H1 (cell line): ENCODE results near the gene ADSS2. TPM values are rescaled to one million over a fixed set of nuclear protein-coding genes. Genes with fewer than 3 reads are reported as not detected.

Source experiments
- CTCF ChIA-PET: fragments of 300-600 bp; sonication (Branson Sonifier 250); formaldehyde crosslinking; loops from one replicate; lab custom pipeline; 2021; ENCODE audit not compliant: partially characterized antibody; lab: Charles Lee
- POLR2A ChIA-PET: fragments of 300-600 bp; sonication (Branson Sonifier 250); formaldehyde crosslinking; loops from one replicate; lab custom pipeline; 2021; ENCODE audit warnings: inconsistent platforms; ENCODE audit not compliant: partially characterized antibody; lab: Charles Lee
- DNase-seq, 2 experiments: peaks; one replicate each; pipeline versions ENCODE4 v3.0.0 to v3.0.0-alpha.2; 2010 to 2022; ENCODE audit warnings: low spot score in 2 of 2, low read depth in 1 of 2, mixed read lengths in 1 of 2
- FAIRE-seq: peaks from 2 replicates; lab custom pipeline; 2011; peaks lifted over from hg19 to GRCh38; lab: Jason Lieb, UNC
- H2AFZ ChIP-seq: 2 replicates; pipeline ENCODE4 v1.8.1; 2012; ENCODE audit warnings: low read length, inconsistent platforms
- H2AK5ac ChIP-seq: 2 replicates; pipeline ENCODE4 v1.6.1; 2013; ENCODE audit warnings: low read depth, low read length
- H2BK120ac ChIP-seq: replicated peaks from 2 replicates; pipeline ENCODE3; 2013; ENCODE audit warnings: low read depth, low read length, inconsistent platforms
- H2BK12ac ChIP-seq: 2 replicates; pipeline ENCODE4 v1.6.1; 2013; ENCODE audit warnings: low read depth, low read length
- H2BK15ac ChIP-seq: 2 replicates; pipeline ENCODE4 v1.6.1; 2013; ENCODE audit warnings: low read length
- H2BK20ac ChIP-seq: 2 replicates; pipeline ENCODE4 v1.6.1; 2013; ENCODE audit warnings: low read length
- H2BK5ac ChIP-seq: 2 replicates; pipeline ENCODE4 v1.6.1; 2013; ENCODE audit warnings: low read depth, low read length
- H3K14ac ChIP-seq: 2 replicates; pipeline ENCODE4 v1.6.1; 2013; ENCODE audit warnings: inconsistent platforms; ENCODE audit not compliant: insufficient read length
- H3K18ac ChIP-seq: 2 replicates; pipeline ENCODE4 v1.6.1; 2013; ENCODE audit warnings: low read length; ENCODE audit errors: extremely low read depth
- H3K23ac ChIP-seq: 2 replicates; pipeline ENCODE4 v1.6.1; 2013; ENCODE audit warnings: inconsistent platforms; ENCODE audit not compliant: insufficient read length
- H3K23me2 ChIP-seq: 2 replicates; pipeline ENCODE4 v1.6.1; 2013; ENCODE audit warnings: low read depth, low read length
- H3K27ac ChIP-seq: 2 replicates; pipeline ENCODE4 v1.6.1; 2011; ENCODE audit warnings: low read depth, low read length, inconsistent platforms
- H3K27me3 ChIP-seq, 4 experiments: replicated peaks in 1 of 4; 1 replicate in 1 of 4; 2 replicates in 3 of 4; pipeline versions ENCODE4 v1.6.1 to v1.8.1; 2011 to 2013; ENCODE audit warnings: low read length in 3 of 4, mild to moderate bottlenecking in 3 of 4, inconsistent platforms in 2 of 4, mixed read lengths in 2 of 4, moderate library complexity in 1 of 4; ENCODE audit not compliant: control insufficient read depth in 3 of 4, insufficient read depth in 3 of 4; ENCODE audit errors: extremely low read depth in 1 of 4
- H3K36me3 ChIP-seq, 4 experiments: 2 replicates each; pipeline versions ENCODE4 v1.6.1 to v1.8.1; 2011 to 2013; ENCODE audit warnings: mild to moderate bottlenecking in 4 of 4, low read length in 3 of 4, moderate library complexity in 2 of 4, control low read depth in 1 of 4, inconsistent platforms in 1 of 4; ENCODE audit not compliant: insufficient read depth in 4 of 4, control insufficient read depth in 2 of 4
- H3K4ac ChIP-seq: replicated peaks from 2 replicates; pipeline ENCODE3; 2013; ENCODE audit warnings: low read length, low read depth, mixed read lengths, inconsistent platforms; ENCODE audit not compliant: insufficient read length
- H3K4me1 ChIP-seq, 4 experiments: replicated peaks in 1 of 4; 1 replicate in 1 of 4; 2 replicates in 3 of 4; pipeline versions ENCODE4 v1.6.1 to v1.8.1; 2011 to 2013; ENCODE audit warnings: low read length in 3 of 4, inconsistent platforms in 2 of 4, mixed read lengths in 1 of 4; ENCODE audit not compliant: insufficient read depth in 4 of 4, control insufficient read depth in 3 of 4
- H3K4me2 ChIP-seq, 2 experiments: 2 replicates each; pipeline versions ENCODE4 v1.6.1 to v1.8.1; 2011 to 2013; ENCODE audit warnings: low read depth in 2 of 2, low read length in 2 of 2, control low read depth in 1 of 2, inconsistent platforms in 1 of 2, mild to moderate bottlenecking in 1 of 2; ENCODE audit not compliant: insufficient read depth in 1 of 2
- H3K4me3 ChIP-seq, 4 experiments: fragments of 200-600, 300-600 bp in 1 of 4; sonication (generic), shearing (Covaris generic), sonication (Bioruptor Twin) in 1 of 4; 2 replicates each; pipeline versions ENCODE4 v1.5.1 to v1.8.1; 2011 to 2016; ENCODE audit warnings: low read length in 4 of 4, low read depth in 3 of 4, control low read depth in 2 of 4, inconsistent platforms in 2 of 4, mild to moderate bottlenecking in 2 of 4, mixed read lengths in 1 of 4, moderate library complexity in 1 of 4; ENCODE audit not compliant: insufficient read depth in 2 of 4; ENCODE audit errors: extremely low read depth in 1 of 4
- H3K56ac ChIP-seq: replicated peaks from 2 replicates; pipeline ENCODE3; 2013; ENCODE audit warnings: low read depth, mild to moderate bottlenecking, mixed read lengths, low read length, inconsistent platforms; ENCODE audit not compliant: insufficient read length
- H3K79me1 ChIP-seq: 2 replicates; pipeline ENCODE4 v1.6.1; 2013; ENCODE audit warnings: low read depth, low read length, control low read depth
- H3K79me2 ChIP-seq, 2 experiments: 2 replicates each; pipeline versions ENCODE4 v1.6.1 to v1.8.1; 2012 to 2013; ENCODE audit warnings: low read length in 2 of 2, mild to moderate bottlenecking in 2 of 2, inconsistent platforms in 1 of 2; ENCODE audit not compliant: insufficient read depth in 2 of 2, control insufficient read depth in 1 of 2
- H3K9ac ChIP-seq, 4 experiments: replicated peaks in 1 of 4; 1 replicate in 1 of 4; 2 replicates in 3 of 4; pipeline versions ENCODE4 v1.6.1 to v1.8.1; 2011 to 2013; ENCODE audit warnings: low read depth in 3 of 4, low read length in 3 of 4, control low read depth in 2 of 4, mild to moderate bottlenecking in 2 of 4, moderate library complexity in 2 of 4, inconsistent platforms in 1 of 4; ENCODE audit errors: extremely low read depth in 1 of 4
- H3K9me3 ChIP-seq, 2 experiments: 2 replicates each; pipeline versions ENCODE4 v1.6.1 to v1.8.1; 2012 to 2013; ENCODE audit warnings: mild to moderate bottlenecking in 2 of 2, moderate library complexity in 2 of 2, control low read depth in 1 of 2, inconsistent platforms in 1 of 2, low read depth in 1 of 2, low read length in 1 of 2, mixed read lengths in 1 of 2; ENCODE audit not compliant: insufficient read depth in 2 of 2
- H4K20me1 ChIP-seq, 2 experiments: replicated peaks in 1 of 2; 2 replicates each; pipeline versions ENCODE3 to v1.8.1; 2011 to 2013; ENCODE audit warnings: inconsistent platforms in 2 of 2, low read length in 2 of 2, mild to moderate bottlenecking in 1 of 2; ENCODE audit not compliant: insufficient read depth in 2 of 2, control insufficient read depth in 1 of 2
- H4K5ac ChIP-seq: 2 replicates; pipeline ENCODE4 v1.6.1; 2013; ENCODE audit warnings: low read length, low read depth, mixed read lengths, inconsistent platforms; ENCODE audit not compliant: insufficient read length
- H4K8ac ChIP-seq: 2 replicates; pipeline ENCODE4 v1.8.0; 2013; ENCODE audit warnings: mild to moderate bottlenecking, moderate library complexity, low read length, inconsistent platforms; ENCODE audit not compliant: insufficient read depth; ENCODE audit errors: extremely low read depth
- H4K91ac ChIP-seq: replicated peaks from 2 replicates; pipeline ENCODE3; 2013; ENCODE audit warnings: low read length, mixed read lengths, inconsistent platforms; ENCODE audit not compliant: insufficient read length
- CHD2 ChIP-seq: IDR thresholded peaks from 2 replicates; pipeline ENCODE4 v1.6.1; 2012; ENCODE audit warnings: low read length, improper control_type of control experiment
- CREB1 ChIP-seq: IDR thresholded peaks from 2 replicates; pipeline ENCODE4 v1.6.1; 2012; ENCODE audit warnings: inconsistent platforms
- FOSL1 ChIP-seq: IDR thresholded peaks from 2 replicates; pipeline ENCODE4 v1.6.1; 2011; ENCODE audit warnings: mild to moderate bottlenecking, low read depth, low read length, moderate library complexity; ENCODE audit not compliant: insufficient read depth
- TCF12 ChIP-seq: IDR thresholded peaks from 2 replicates; pipeline ENCODE4 v1.6.1; 2011; ENCODE audit warnings: low read depth, mild to moderate bottlenecking, low read length
- TEAD4 ChIP-seq: IDR thresholded peaks from 2 replicates; pipeline ENCODE4 v1.6.1; 2012; ENCODE audit warnings: low read depth, low read length, inconsistent platforms, mixed read lengths
- WGBS, 2 experiments: shearing (Covaris generic) in 1 of 2; methylation state at CpG; one replicate each; pipeline versions ENCODE4 v1.1.6 to v1.1.7; 2013 to 2015; ENCODE audit warnings: low lambda C conversion rate in 2 of 2, mixed read lengths in 2 of 2, inconsistent platforms in 1 of 2, low coverage in 1 of 2, missing lambda C conversion rate in 1 of 2; ENCODE audit not compliant: insufficient replicate concordance in 2 of 2, insufficient coverage in 1 of 2, insufficient read length in 1 of 2; ENCODE audit errors: extremely low coverage in 1 of 2, missing lambda C conversion rate in 1 of 2; 5-methylcytosine and 5-hydroxymethylcytosine counted together
- polyA plus RNA-seq, 7 experiments: library from polyadenylated mRNA; depleted of rRNA in 3 of 7; stranded (reverse) in 5 of 7; unstranded in 2 of 7; fragments of >200 nt in 5 of 7; fragments of 200-250 nt in 2 of 7; gene quantifications; 1 replicate in 5 of 7; 2 replicates in 1 of 7; 4 replicates in 1 of 7; pipeline versions ENCODE4 v1.2.1 to v1.2.3, GENCODE V29; 2011 to 2013; ENCODE audit warnings: missing spikeins in 2 of 7, mixed read lengths in 2 of 7
- total RNA-seq: library from RNA; stranded (reverse); fragmentation: NEBNext Ultra II Directional; extraction: Animal tissue kit (Norgen Biotek cat#: 25700); gene quantifications from 2 replicates; pipeline ENCODE4 v1.2.1, GENCODE V29; 2021

ADSS2 gene
- total and polyA plus RNA-seq, 2 of the 8 experiments (the other 6 are each of a cell fraction or from before 2014, with no cell fraction given): 29.8 to 108 TPM

DNA sequence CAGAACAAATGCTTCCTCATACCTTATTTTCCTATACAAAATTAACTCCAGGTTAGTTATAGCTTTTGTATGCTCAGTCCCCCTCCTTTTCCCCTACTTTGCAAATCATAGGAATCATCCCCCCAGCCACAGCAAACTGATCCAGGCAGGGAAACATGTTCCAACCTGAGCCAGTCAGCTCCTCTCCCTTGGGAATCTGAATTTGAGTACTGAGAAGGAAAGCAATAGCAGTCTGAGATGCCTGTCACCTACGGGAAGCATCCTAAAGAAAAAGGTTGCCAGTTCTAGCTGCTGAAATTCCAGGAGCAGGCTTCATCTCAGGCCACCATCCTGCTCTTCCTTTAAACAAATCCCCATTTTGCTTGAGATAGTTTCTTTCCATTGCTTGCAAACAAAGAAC, 6.9 kb downstream of the ADSS2 start:
- no peak overlapping the region for H2BK120ac ChIP-seq
- peaks cover 3 to 18% (median 14%) of the 10 kb centered on the region in 4 experiments; a peak in 5 of 7 replicates for H3K4me1 ChIP-seq
- H2BK15ac ChIP-seq: no peak overlapping the region
- H3K56ac ChIP-seq: no peak overlapping the region
- H3K4ac ChIP-seq: no peak overlapping the region
- no peak overlapping the region for H3K4me2 ChIP-seq
- H3K14ac ChIP-seq: no peak overlapping the region
- H2AFZ ChIP-seq: no peak overlapping the region
- H3K9ac ChIP-seq: no peak overlapping the region
- no peak overlapping the region for H2AK5ac ChIP-seq
- H4K8ac ChIP-seq: no peak overlapping the region
- ChIA-PET POLR2A (interaction anchor here (0.8 to 2.0 kb wide), 4 partner anchors 17 to 31 kb away, joined by 3 to 6 read pairs (median 3); partner anchors contain the start of gene CATSPERE), CTCF (no interaction called here)
- TF ChIP-seq TEAD4 (0 out of 2 replicates have a peak, but pooled peaks have one; percentile 19), CHD2 (no peak), TCF12 (no peak), CREB1 (no peak), FOSL1 (no peak)
- peaks cover 0 to 9% (median 0%) of the 10 kb centered on the region in 4 experiments; a peak in 1 of 8 replicates for H3K36me3 ChIP-seq
- peaks cover 10 to 95% of the 10 kb centered on the region in 2 experiments for H3K79me2 ChIP-seq
- no peaks in the 10 kb centered on the region for H3K9me3 ChIP-seq
- FAIRE-seq (peak; percentile 32), DNase-seq (no peak)
- no peak overlapping the region; the same call in 1 of the 2 replicates for H2BK12ac ChIP-seq
- 63% methylated on average over 1 of the region's 1 CpG; no CpG with 5 or more reads in 1 of the 2 experiments for WGBS, 2 experiments
- H2BK5ac ChIP-seq: no peak overlapping the region
- H2BK20ac ChIP-seq: no peak overlapping the region
- H4K5ac ChIP-seq: no peak overlapping the region
- H3K23ac ChIP-seq: no peak overlapping the region
- H3K23me2 ChIP-seq: no peaks in the 10 kb centered on the region
- peaks cover 0 to 3% of the 10 kb centered on the region in 2 experiments for H4K20me1 ChIP-seq
- no peaks in the 10 kb centered on the region for H3K27me3 ChIP-seq
- H3K4me3 ChIP-seq: no peak overlapping the region
- no peak overlapping the region for H3K27ac ChIP-seq
- no peak overlapping the region for H3K18ac ChIP-seq
- no peak overlapping the region for H4K91ac ChIP-seq
- H3K79me1 ChIP-seq: peaks cover 2% of the 10 kb centered on the region
